Measurements from ENCODE around the gene CCL3. TPM values are rescaled to one million over a fixed set of nuclear protein-coding genes. Genes with fewer than 3 reads are reported as not detected.

Gene CCL3
- total RNA-seq, 2 donors from 2014 or later = 7.3 to 42.9 TPM

GRCh38 chr17:36071751-36072150 is 18.2 kb downstream of the CCL3 start:
- H3K27me3 ChIP-seq (replicated peaks; ENCODE audit: insufficient read depth) = no peaks in the 10 kb centered on the region
- H3K4me3 ChIP-seq = no peak overlapping the region
- no peaks in the 10 kb centered on the region for H3K36me3 ChIP-seq
- ATAC-seq (ENCODE audit: insufficient number of reproducible peaks, low FRiP score, low read depth) (no peak), DNase-seq (ENCODE audit: low spot score) (no peak)
- TF ChIP-seq CTCF (IDR thresholded peaks at IDR 0.05) = no peak
- H3K27ac ChIP-seq = no peak overlapping the region
- no peaks in the 10 kb centered on the region for H3K9me3 ChIP-seq
- no peaks in the 10 kb centered on the region for H3K4me1 ChIP-seq (ENCODE audit: control insufficient read depth in 1 of 2, low read depth in 2 of 2)

- no peaks in the 10 kb centered on the region for H3K36me3 ChIP-seq
Observed at GRCh38 chr17:36070427-36070826, 19.5 kb downstream of the CCL3 start.

GRCh38 chr17:36069136-36069535 is 20.8 kb downstream of the CCL3 start:
- Histone ChIP-seq H3K36me3 (no peaks in the 10 kb centered on the region), H3K9me3 (no peaks in the 10 kb centered on the region), H3K27me3 (replicated peaks; ENCODE audit: insufficient read depth) (no peaks in the 10 kb centered on the region), H3K4me1 (ENCODE audit: control insufficient read depth in 1 of 2, low read depth in 2 of 2) (no peaks in the 10 kb centered on the region), H3K27ac (no peak overlapping the region), H3K4me3 (no peak overlapping the region)
- ATAC-seq (ENCODE audit: insufficient number of reproducible peaks, low FRiP score, low read depth) = no peak
- no peak for DNase-seq (ENCODE audit: low spot score)
- TF ChIP-seq CTCF (IDR thresholded peaks at IDR 0.05) = no peak

More at GRCh38 chr17:36070427-36070826, 19.5 kb downstream of the CCL3 start:
- no peak overlapping the region for H3K27ac ChIP-seq
- DNase-seq (ENCODE audit: low spot score) = no peak
- H3K27me3 ChIP-seq (replicated peaks; ENCODE audit: insufficient read depth) = no peaks in the 10 kb centered on the region
- no peaks in the 10 kb centered on the region for H3K9me3 ChIP-seq
- ATAC-seq (ENCODE audit: insufficient number of reproducible peaks, low FRiP score, low read depth) = no peak
- no peak for TF ChIP-seq CTCF (IDR thresholded peaks at IDR 0.05)
- H3K4me3 ChIP-seq = no peak overlapping the region
- no peaks in the 10 kb centered on the region for H3K4me1 ChIP-seq (ENCODE audit: control insufficient read depth in 1 of 2, low read depth in 2 of 2)

GRCh38 chr17:36068524-36068923 is 21.4 kb downstream of the CCL3 start:
- H3K4me1 ChIP-seq (ENCODE audit: control insufficient read depth in 1 of 2, low read depth in 2 of 2) = no peaks in the 10 kb centered on the region
- ATAC-seq (ENCODE audit: insufficient number of reproducible peaks, low FRiP score, low read depth) (no peak), DNase-seq (ENCODE audit: low spot score) (no peak)
- no peaks in the 10 kb centered on the region for H3K36me3 ChIP-seq
- H3K27me3 ChIP-seq (replicated peaks; ENCODE audit: insufficient read depth) = no peaks in the 10 kb centered on the region
- H3K27ac ChIP-seq = no peak overlapping the region
- H3K9me3 ChIP-seq = no peaks in the 10 kb centered on the region
- TF ChIP-seq CTCF (IDR thresholded peaks at IDR 0.05) = no peak
- H3K4me3 ChIP-seq = no peak overlapping the region

GRCh38 chr17:36066365-36066985 is 23.5 kb downstream of the CCL3 start:
- H3K36me3 ChIP-seq = no peaks in the 10 kb centered on the region
- no peaks in the 10 kb centered on the region for H3K27me3 ChIP-seq (replicated peaks; ENCODE audit: insufficient read depth)
- no peak for TF ChIP-seq CTCF (IDR thresholded peaks at IDR 0.05)
- H3K9me3 ChIP-seq = no peaks in the 10 kb centered on the region
- no peak for DNase-seq (ENCODE audit: low spot score)
- no peaks in the 10 kb centered on the region for H3K4me1 ChIP-seq (ENCODE audit: control insufficient read depth in 1 of 2, low read depth in 2 of 2)
- ATAC-seq (ENCODE audit: insufficient number of reproducible peaks, low FRiP score, low read depth) = no peak
- no peak overlapping the region for H3K4me3 ChIP-seq
- no peak overlapping the region for H3K27ac ChIP-seq

Data from thoracic aorta (tissue), 2 donors.